ENCODE measurements around the gene CLN6. TPM values are rescaled to one million over a fixed set of nuclear protein-coding genes. Genes with fewer than 3 reads are reported as not detected.

Gene CLN6
- total RNA-seq, 2 experiments from 2014 or later: 8.0 to 8.1 TPM

DNA sequence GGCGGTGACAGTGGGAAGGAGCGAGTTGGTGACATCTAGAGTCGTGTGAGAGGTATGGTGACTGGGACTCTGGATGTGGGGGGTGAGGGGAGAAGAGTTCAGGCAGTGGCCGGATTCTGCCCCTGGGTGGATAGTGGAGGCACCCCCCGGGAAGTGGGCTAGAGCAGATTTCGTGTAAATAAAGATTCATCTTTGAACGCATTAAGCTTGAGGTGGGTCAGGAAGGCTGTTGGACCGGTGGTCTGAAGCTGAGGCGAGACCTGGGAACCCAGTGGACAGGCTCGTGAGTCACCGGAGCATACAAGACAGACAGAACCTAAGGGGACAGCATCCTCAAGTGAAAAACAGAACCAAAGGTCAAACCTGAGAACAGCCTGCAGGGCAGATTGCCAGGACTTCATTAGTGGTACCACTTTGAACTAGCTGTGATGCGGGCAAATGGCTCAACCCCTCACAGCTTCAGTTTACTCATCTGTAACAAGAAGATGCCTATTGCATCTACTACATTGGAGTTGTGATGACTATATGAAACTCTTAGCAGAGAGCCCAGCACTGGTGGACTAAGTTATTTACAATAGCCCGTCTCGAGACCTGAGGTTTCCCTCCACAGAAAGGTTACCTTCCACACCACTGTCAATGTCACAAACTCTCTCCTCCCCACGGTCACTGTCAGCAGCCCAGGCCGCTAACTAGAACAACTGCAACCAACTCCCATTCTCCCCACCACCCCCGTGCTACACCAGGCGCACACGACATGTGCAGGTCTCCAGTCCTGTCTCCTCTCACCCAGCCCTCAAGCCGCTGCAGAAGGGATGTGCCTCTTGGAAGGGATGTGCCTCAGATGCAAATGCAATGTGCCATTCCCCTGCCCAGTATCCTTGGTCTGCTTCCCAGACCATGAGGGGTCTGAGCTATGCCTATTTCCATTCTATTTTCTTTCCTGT is 901 bp upstream of the CLN6 start:
- Histone ChIP-seq H3K4me3 (ENCODE audit: low read length) (peak overlapping the region; percentile 88), H3K27me3 (ENCODE audit: control insufficient read depth in 1 of 2, insufficient read depth in 2 of 2, low read length in 2 of 2) (no peaks in the 10 kb centered on the region), H3K36me3 (ENCODE audit: insufficient read depth, low read length) (no peaks in the 10 kb centered on the region), H3K4me1 (ENCODE audit: insufficient read depth, low read length) (peaks cover 27% of the 10 kb centered on the region), H3K9me3 (ENCODE audit: control insufficient read depth in 1 of 2, insufficient read depth in 1 of 2, low read length in 2 of 2) (no peaks in the 10 kb centered on the region), H3K27ac (ENCODE audit: low read depth in 1 of 2, low read length in 2 of 2) (peak overlapping the region in 1 of 2 donors; percentile 34)
- H3K4me1 Mint-ChIP-seq (ENCODE audit: low read depth): peaks cover 20% of the 10 kb centered on the region
- peak overlapping the region; percentile 73 for H3K27ac Mint-ChIP-seq
- no peaks in the 10 kb centered on the region for H3K9me3 Mint-ChIP-seq
- H3K4me3 Mint-ChIP-seq: peak overlapping the region; percentile 92
- DNase-seq (no peak), ATAC-seq (ENCODE audit: poor library complexity) (no peak)
- ChIA-PET POLR2A (interaction anchor here (0.8 to 2.4 kb wide), 4 partner anchors 22 to 151 kb away, joined by 3 to 38 read pairs (median 4); partner anchors contain the start of gene FEM1B), CTCF (interaction anchor here (0.6 to 2.9 kb wide), 5 partner anchors 13 to 76 kb away, joined by 3 to 10 read pairs (median 3); partner anchors contain the start of gene FEM1B)
- intact Hi-C loops (cut with DNase I, micrococcal nuclease): no loop called here
- TF ChIP-seq CTCF (IDR thresholded peaks at IDR 0.05): no peak
- no peaks in the 10 kb centered on the region for H3K27me3 Mint-ChIP-seq
- H3K36me3 Mint-ChIP-seq (ENCODE audit: low read depth): peaks cover 5% of the 10 kb centered on the region

DNA sequence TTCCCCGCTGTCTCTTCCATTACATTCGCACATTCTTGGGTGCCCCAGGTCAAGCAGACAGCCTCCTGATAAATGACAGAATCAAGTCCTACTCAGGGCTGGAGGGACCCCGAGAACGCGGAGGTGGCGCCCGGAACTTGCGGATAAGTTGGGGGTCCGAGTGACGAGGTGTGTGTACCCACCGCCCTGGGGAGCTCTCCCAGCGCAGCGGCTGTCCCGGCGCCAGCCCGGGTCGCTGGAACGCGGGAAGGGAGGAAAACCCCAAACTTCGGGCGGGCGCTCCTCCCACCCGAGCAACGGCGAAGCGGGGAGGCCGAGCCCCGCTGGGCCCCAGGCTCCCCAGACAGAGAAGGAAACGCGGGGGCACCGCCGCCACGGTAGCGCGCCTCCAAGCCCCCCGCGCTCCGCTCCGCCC is 550 bp downstream of the CLN6 start:
- Mint-ChIP-seq H3K4me3 (peak overlapping the region; percentile 91), H3K9me3 (no peaks in the 10 kb centered on the region), H3K27ac (peak overlapping the region; percentile 42), H3K4me1 (ENCODE audit: low read depth) (peaks cover 31% of the 10 kb centered on the region), H3K27me3 (no peaks in the 10 kb centered on the region), H3K36me3 (ENCODE audit: low read depth) (peaks cover 5% of the 10 kb centered on the region)
- Histone ChIP-seq H3K4me1 (ENCODE audit: insufficient read depth, low read length) (peaks cover 29% of the 10 kb centered on the region), H3K9me3 (ENCODE audit: control insufficient read depth in 1 of 2, insufficient read depth in 1 of 2, low read length in 2 of 2) (no peaks in the 10 kb centered on the region), H3K4me3 (ENCODE audit: low read length) (peak overlapping the region; percentile 88), H3K27ac (ENCODE audit: low read depth in 1 of 2, low read length in 2 of 2) (peak overlapping the region in 1 of 2 donors; percentile 22), H3K36me3 (ENCODE audit: insufficient read depth, low read length) (no peaks in the 10 kb centered on the region), H3K27me3 (ENCODE audit: control insufficient read depth in 1 of 2, insufficient read depth in 2 of 2, low read length in 2 of 2) (no peaks in the 10 kb centered on the region)
- ChIA-PET CTCF (interaction anchor here (1.2 to 2.9 kb wide), 3 partner anchors 18 to 78 kb away, joined by 3 to 10 read pairs (median 8); partner anchors contain the start of gene FEM1B), POLR2A (interaction anchor here (1.1 to 2.4 kb wide), 4 partner anchors 24 to 389 kb away, joined by 4 to 38 read pairs (median 10); partner anchors contain the start of genes FEM1B, PIAS1 and RNU6-1)
- intact Hi-C loops (cut with DNase I, micrococcal nuclease): loop anchor here (1.0 to 10.0 kb wide), 7 partner anchors 48 to 1727 kb away; partner anchors contain the start of genes AAGAB (in 1 of the 2), C15orf61 (in 1 of the 2), FEM1B (in 1 of the 2) and IQCH (in 1 of the 2)
- DNase-seq (peak in 1 of 14 experiments; percentile 10), ATAC-seq (ENCODE audit: poor library complexity) (no peak)
- TF ChIP-seq CTCF (IDR thresholded peaks at IDR 0.05): no peak

DNA sequence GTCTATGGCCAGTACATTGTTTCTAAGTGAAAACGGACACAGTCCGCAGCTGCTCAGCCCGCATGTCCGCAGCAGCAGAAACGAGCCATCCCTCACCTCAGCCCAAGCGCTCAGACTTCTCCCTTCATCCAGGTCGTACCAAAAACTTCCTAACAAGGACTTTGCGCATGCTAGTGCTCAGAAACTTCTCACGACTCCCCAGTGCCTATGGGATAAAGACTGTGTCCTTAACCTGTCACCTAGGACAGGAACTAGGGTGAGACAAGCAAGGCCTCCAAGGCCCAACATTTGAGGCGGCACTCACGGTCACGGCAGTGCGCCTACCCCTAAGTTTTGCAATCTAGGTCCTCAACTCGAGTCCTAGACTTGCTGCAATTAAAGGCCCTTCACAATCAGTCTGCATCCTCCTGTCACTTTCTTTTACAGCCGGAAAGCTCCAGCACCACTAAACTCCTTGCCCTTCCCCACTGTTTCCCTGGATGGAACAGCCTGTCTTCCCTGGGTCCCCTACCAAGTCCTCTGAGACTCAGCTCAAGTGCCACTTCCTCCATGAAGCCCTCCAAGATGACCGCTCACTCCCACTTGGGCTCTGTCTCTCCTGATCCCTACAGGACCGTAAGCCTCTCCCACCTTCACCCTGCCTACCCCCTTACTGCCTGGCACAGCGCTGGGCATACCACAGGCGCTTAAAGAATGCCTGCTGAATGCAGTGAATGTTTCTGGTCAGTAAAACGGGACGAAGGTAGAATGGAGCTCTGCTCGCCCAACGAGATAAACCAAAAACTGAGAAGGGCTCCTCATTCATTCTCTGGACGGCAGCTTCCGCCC is 1.2 kb downstream of the CLN6 start:
- Histone ChIP-seq H3K27ac (ENCODE audit: low read depth in 1 of 2, low read length in 2 of 2) (no peak overlapping the region), H3K4me3 (ENCODE audit: low read length) (peak overlapping the region; percentile 88), H3K9me3 (ENCODE audit: control insufficient read depth in 1 of 2, insufficient read depth in 1 of 2, low read length in 2 of 2) (no peaks in the 10 kb centered on the region), H3K27me3 (ENCODE audit: control insufficient read depth in 1 of 2, insufficient read depth in 2 of 2, low read length in 2 of 2) (no peaks in the 10 kb centered on the region), H3K36me3 (ENCODE audit: insufficient read depth, low read length) (no peaks in the 10 kb centered on the region), H3K4me1 (ENCODE audit: insufficient read depth, low read length) (peaks cover 29% of the 10 kb centered on the region)
- intact Hi-C loops (cut with DNase I, micrococcal nuclease): loop anchor here (2.0 to 10.0 kb wide), 5 partner anchors 74 to 1726 kb away; partner anchors contain the start of genes AAGAB (in 1 of the 2), C15orf61 (in 1 of the 2), IQCH (in 1 of the 2) and RNU6-1 (in 1 of the 2)
- no peaks in the 10 kb centered on the region for H3K9me3 Mint-ChIP-seq
- CTCF ChIA-PET: interaction anchor here (2.9 kb wide), 1 partner anchor 78 kb away, joined by 10 read pairs; no protein-coding TSS in a partner anchor
- peak overlapping the region; percentile 42 for H3K27ac Mint-ChIP-seq
- peak overlapping the region; percentile 91 for H3K4me3 Mint-ChIP-seq
- H3K36me3 Mint-ChIP-seq (ENCODE audit: low read depth): peaks cover 5% of the 10 kb centered on the region
- H3K27me3 Mint-ChIP-seq: no peaks in the 10 kb centered on the region
- DNase-seq (no peak), ATAC-seq (ENCODE audit: poor library complexity) (no peak)
- peaks cover 31% of the 10 kb centered on the region for H3K4me1 Mint-ChIP-seq (ENCODE audit: low read depth)
- POLR2A ChIA-PET: interaction anchor here (2.1 to 2.4 kb wide), 2 partner anchors 49 to 174 kb away, joined by 15 to 38 read pairs; partner anchors contain the start of genes FEM1B and PIAS1
- no peak for TF ChIP-seq CTCF (IDR thresholded peaks at IDR 0.05)
